H1 (cell line): ENCODE data around the gene P3R3URF. TPM values are rescaled to one million over a fixed set of nuclear protein-coding genes. Genes with fewer than 3 reads are reported as not detected.
A peak's percentile ranks its signal among the peaks of the same experiment; 100 is the strongest.

Source experiments
- CTCF ChIA-PET: fragments of 300-600 bp; sonication (Branson Sonifier 250); formaldehyde crosslinking; loops from one replicate; lab custom pipeline; 2021; ENCODE audit not compliant: partially characterized antibody; lab: Charles Lee
- POLR2A ChIA-PET: fragments of 300-600 bp; sonication (Branson Sonifier 250); formaldehyde crosslinking; loops from one replicate; lab custom pipeline; 2021; ENCODE audit warnings: inconsistent platforms; ENCODE audit not compliant: partially characterized antibody; lab: Charles Lee
- DNase-seq, 2 experiments: peaks; one replicate each; pipeline versions ENCODE4 v3.0.0 to v3.0.0-alpha.2; 2010 to 2022; ENCODE audit warnings: low spot score in 2 of 2, low read depth in 1 of 2, mixed read lengths in 1 of 2
- FAIRE-seq: peaks from 2 replicates; lab custom pipeline; 2011; peaks lifted over from hg19 to GRCh38; lab: Jason Lieb, UNC
- H2AFZ ChIP-seq: 2 replicates; pipeline ENCODE4 v1.8.1; 2012; ENCODE audit warnings: low read length, inconsistent platforms
- H2AK5ac ChIP-seq: 2 replicates; pipeline ENCODE4 v1.6.1; 2013; ENCODE audit warnings: low read depth, low read length
- H2BK120ac ChIP-seq: replicated peaks from 2 replicates; pipeline ENCODE3; 2013; ENCODE audit warnings: low read depth, low read length, inconsistent platforms
- H2BK12ac ChIP-seq: 2 replicates; pipeline ENCODE4 v1.6.1; 2013; ENCODE audit warnings: low read depth, low read length
- H2BK15ac ChIP-seq: 2 replicates; pipeline ENCODE4 v1.6.1; 2013; ENCODE audit warnings: low read length
- H2BK20ac ChIP-seq: 2 replicates; pipeline ENCODE4 v1.6.1; 2013; ENCODE audit warnings: low read length
- H2BK5ac ChIP-seq: 2 replicates; pipeline ENCODE4 v1.6.1; 2013; ENCODE audit warnings: low read depth, low read length
- H3K14ac ChIP-seq: 2 replicates; pipeline ENCODE4 v1.6.1; 2013; ENCODE audit warnings: inconsistent platforms; ENCODE audit not compliant: insufficient read length
- H3K18ac ChIP-seq: 2 replicates; pipeline ENCODE4 v1.6.1; 2013; ENCODE audit warnings: low read length; ENCODE audit errors: extremely low read depth
- H3K23ac ChIP-seq: 2 replicates; pipeline ENCODE4 v1.6.1; 2013; ENCODE audit warnings: inconsistent platforms; ENCODE audit not compliant: insufficient read length
- H3K23me2 ChIP-seq: 2 replicates; pipeline ENCODE4 v1.6.1; 2013; ENCODE audit warnings: low read depth, low read length
- H3K27ac ChIP-seq: 2 replicates; pipeline ENCODE4 v1.6.1; 2011; ENCODE audit warnings: low read depth, low read length, inconsistent platforms
- H3K27me3 ChIP-seq, 4 experiments: replicated peaks in 1 of 4; 1 replicate in 1 of 4; 2 replicates in 3 of 4; pipeline versions ENCODE4 v1.6.1 to v1.8.1; 2011 to 2013; ENCODE audit warnings: low read length in 3 of 4, mild to moderate bottlenecking in 3 of 4, inconsistent platforms in 2 of 4, mixed read lengths in 2 of 4, moderate library complexity in 1 of 4; ENCODE audit not compliant: control insufficient read depth in 3 of 4, insufficient read depth in 3 of 4; ENCODE audit errors: extremely low read depth in 1 of 4
- H3K36me3 ChIP-seq, 4 experiments: 2 replicates each; pipeline versions ENCODE4 v1.6.1 to v1.8.1; 2011 to 2013; ENCODE audit warnings: mild to moderate bottlenecking in 4 of 4, low read length in 3 of 4, moderate library complexity in 2 of 4, control low read depth in 1 of 4, inconsistent platforms in 1 of 4; ENCODE audit not compliant: insufficient read depth in 4 of 4, control insufficient read depth in 2 of 4
- H3K4ac ChIP-seq: replicated peaks from 2 replicates; pipeline ENCODE3; 2013; ENCODE audit warnings: low read length, low read depth, mixed read lengths, inconsistent platforms; ENCODE audit not compliant: insufficient read length
- H3K4me1 ChIP-seq, 4 experiments: replicated peaks in 1 of 4; 1 replicate in 1 of 4; 2 replicates in 3 of 4; pipeline versions ENCODE4 v1.6.1 to v1.8.1; 2011 to 2013; ENCODE audit warnings: low read length in 3 of 4, inconsistent platforms in 2 of 4, mixed read lengths in 1 of 4; ENCODE audit not compliant: insufficient read depth in 4 of 4, control insufficient read depth in 3 of 4
- H3K4me2 ChIP-seq, 2 experiments: 2 replicates each; pipeline versions ENCODE4 v1.6.1 to v1.8.1; 2011 to 2013; ENCODE audit warnings: low read depth in 2 of 2, low read length in 2 of 2, control low read depth in 1 of 2, inconsistent platforms in 1 of 2, mild to moderate bottlenecking in 1 of 2; ENCODE audit not compliant: insufficient read depth in 1 of 2
- H3K4me3 ChIP-seq, 4 experiments: fragments of 200-600, 300-600 bp in 1 of 4; sonication (generic), shearing (Covaris generic), sonication (Bioruptor Twin) in 1 of 4; 2 replicates each; pipeline versions ENCODE4 v1.5.1 to v1.8.1; 2011 to 2016; ENCODE audit warnings: low read length in 4 of 4, low read depth in 3 of 4, control low read depth in 2 of 4, inconsistent platforms in 2 of 4, mild to moderate bottlenecking in 2 of 4, mixed read lengths in 1 of 4, moderate library complexity in 1 of 4; ENCODE audit not compliant: insufficient read depth in 2 of 4; ENCODE audit errors: extremely low read depth in 1 of 4
- H3K56ac ChIP-seq: replicated peaks from 2 replicates; pipeline ENCODE3; 2013; ENCODE audit warnings: low read depth, mild to moderate bottlenecking, mixed read lengths, low read length, inconsistent platforms; ENCODE audit not compliant: insufficient read length
- H3K79me1 ChIP-seq: 2 replicates; pipeline ENCODE4 v1.6.1; 2013; ENCODE audit warnings: low read depth, low read length, control low read depth
- H3K79me2 ChIP-seq, 2 experiments: 2 replicates each; pipeline versions ENCODE4 v1.6.1 to v1.8.1; 2012 to 2013; ENCODE audit warnings: low read length in 2 of 2, mild to moderate bottlenecking in 2 of 2, inconsistent platforms in 1 of 2; ENCODE audit not compliant: insufficient read depth in 2 of 2, control insufficient read depth in 1 of 2
- H3K9ac ChIP-seq, 4 experiments: replicated peaks in 1 of 4; 1 replicate in 1 of 4; 2 replicates in 3 of 4; pipeline versions ENCODE4 v1.6.1 to v1.8.1; 2011 to 2013; ENCODE audit warnings: low read depth in 3 of 4, low read length in 3 of 4, control low read depth in 2 of 4, mild to moderate bottlenecking in 2 of 4, moderate library complexity in 2 of 4, inconsistent platforms in 1 of 4; ENCODE audit errors: extremely low read depth in 1 of 4
- H3K9me3 ChIP-seq, 2 experiments: 2 replicates each; pipeline versions ENCODE4 v1.6.1 to v1.8.1; 2012 to 2013; ENCODE audit warnings: mild to moderate bottlenecking in 2 of 2, moderate library complexity in 2 of 2, control low read depth in 1 of 2, inconsistent platforms in 1 of 2, low read depth in 1 of 2, low read length in 1 of 2, mixed read lengths in 1 of 2; ENCODE audit not compliant: insufficient read depth in 2 of 2
- H4K20me1 ChIP-seq, 2 experiments: replicated peaks in 1 of 2; 2 replicates each; pipeline versions ENCODE3 to v1.8.1; 2011 to 2013; ENCODE audit warnings: inconsistent platforms in 2 of 2, low read length in 2 of 2, mild to moderate bottlenecking in 1 of 2; ENCODE audit not compliant: insufficient read depth in 2 of 2, control insufficient read depth in 1 of 2
- H4K5ac ChIP-seq: 2 replicates; pipeline ENCODE4 v1.6.1; 2013; ENCODE audit warnings: low read length, low read depth, mixed read lengths, inconsistent platforms; ENCODE audit not compliant: insufficient read length
- H4K8ac ChIP-seq: 2 replicates; pipeline ENCODE4 v1.8.0; 2013; ENCODE audit warnings: mild to moderate bottlenecking, moderate library complexity, low read length, inconsistent platforms; ENCODE audit not compliant: insufficient read depth; ENCODE audit errors: extremely low read depth
- H4K91ac ChIP-seq: replicated peaks from 2 replicates; pipeline ENCODE3; 2013; ENCODE audit warnings: low read length, mixed read lengths, inconsistent platforms; ENCODE audit not compliant: insufficient read length
- ATF3 ChIP-seq: IDR thresholded peaks from 2 replicates; pipeline ENCODE4 v1.6.1; 2011; ENCODE audit warnings: low read depth, mild to moderate bottlenecking, low read length; ENCODE audit not compliant: insufficient read depth
- CBX5 ChIP-seq: fragments of 300-800, 300-1000 bp; sonication (generic); IDR thresholded peaks from 2 replicates; pipeline ENCODE4 v1.7.1; 2016; ENCODE audit warnings: antibody characterized with exemption, low read length, low read depth
- CTCF ChIP-seq, 3 experiments: IDR thresholded peaks; 1 replicate in 2 of 3; 2 replicates in 1 of 3; pipeline versions ENCODE4 v1.5.1 to v1.6.1; 2011; ENCODE audit warnings: low read length in 3 of 3, mild to moderate bottlenecking in 3 of 3, inconsistent platforms in 2 of 3, low read depth in 1 of 3, moderate library complexity in 1 of 3; ENCODE audit not compliant: insufficient read depth in 1 of 3; ENCODE audit errors: control extremely low read depth in 1 of 3
- E2F6 ChIP-seq: IDR thresholded peaks from 2 replicates; pipeline ENCODE4 v1.6.1; 2012; ENCODE audit warnings: inconsistent platforms
- MAFK ChIP-seq: IDR thresholded peaks from 2 replicates; pipeline ENCODE4 v1.6.1; 2012; ENCODE audit warnings: low read depth, mild to moderate bottlenecking, improper control_type of control experiment, low read length
- RBBP5 ChIP-seq: IDR thresholded peaks from 2 replicates; pipeline ENCODE4 v1.7.1; 2012; ENCODE audit warnings: low read depth, mild to moderate bottlenecking, inconsistent platforms, low read length, moderate library complexity, borderline replicate concordance
- SP4 ChIP-seq: IDR thresholded peaks from 2 replicates; pipeline ENCODE4 v1.6.1; 2012; ENCODE audit warnings: low read length, inconsistent platforms
- TEAD4 ChIP-seq: IDR thresholded peaks from 2 replicates; pipeline ENCODE4 v1.6.1; 2012; ENCODE audit warnings: low read depth, low read length, inconsistent platforms, mixed read lengths
- WGBS, 2 experiments: shearing (Covaris generic) in 1 of 2; methylation state at CpG; one replicate each; pipeline versions ENCODE4 v1.1.6 to v1.1.7; 2013 to 2015; ENCODE audit warnings: low lambda C conversion rate in 2 of 2, mixed read lengths in 2 of 2, inconsistent platforms in 1 of 2, low coverage in 1 of 2, missing lambda C conversion rate in 1 of 2; ENCODE audit not compliant: insufficient replicate concordance in 2 of 2, insufficient coverage in 1 of 2, insufficient read length in 1 of 2; ENCODE audit errors: extremely low coverage in 1 of 2, missing lambda C conversion rate in 1 of 2; 5-methylcytosine and 5-hydroxymethylcytosine counted together
- polyA plus RNA-seq, 7 experiments: library from polyadenylated mRNA; depleted of rRNA in 3 of 7; stranded (reverse) in 5 of 7; unstranded in 2 of 7; fragments of >200 nt in 5 of 7; fragments of 200-250 nt in 2 of 7; gene quantifications; 1 replicate in 5 of 7; 2 replicates in 1 of 7; 4 replicates in 1 of 7; pipeline versions ENCODE4 v1.2.1 to v1.2.3, GENCODE V29; 2011 to 2013; ENCODE audit warnings: missing spikeins in 2 of 7, mixed read lengths in 2 of 7
- total RNA-seq: library from RNA; stranded (reverse); fragmentation: NEBNext Ultra II Directional; extraction: Animal tissue kit (Norgen Biotek cat#: 25700); gene quantifications from 2 replicates; pipeline ENCODE4 v1.2.1, GENCODE V29; 2021

P3R3URF gene
- total and polyA plus RNA-seq, 2 of the 8 experiments (the other 6 are each of a cell fraction or from before 2014, with no cell fraction given): not detected

- Histone ChIP-seq H2BK12ac (0 out of 2 replicates have a peak overlapping the region, but pooled peaks have one; percentile 50), H3K9me3 (no peaks in the 10 kb centered on the region), H3K14ac (no peak overlapping the region), H4K20me1 (no peaks in the 10 kb centered on the region), H4K8ac (no peak overlapping the region), H3K9ac (no peak overlapping the region), H3K36me3 (no peaks in the 10 kb centered on the region), H3K4me3 (peak overlapping the region in 1 of 4 experiments; percentile 7; a peak in 1 of 8 replicates), H3K79me1 (no peaks in the 10 kb centered on the region), H2BK20ac (0 out of 2 replicates have a peak overlapping the region, but pooled peaks have one; percentile 72), H3K27me3 (no peaks in the 10 kb centered on the region), H2BK15ac (0 out of 2 replicates have a peak overlapping the region, but pooled peaks have one; percentile 29), H2AK5ac (no peak overlapping the region), H3K4me1 (peaks cover 3 to 11% (median 7%) of the 10 kb centered on the region in 4 experiments; a peak in 6 of 7 replicates), H4K91ac (no peak overlapping the region), H3K79me2 (no peaks in the 10 kb centered on the region), H3K23ac (no peak overlapping the region), H2BK5ac (no peak overlapping the region), H3K27ac (no peak overlapping the region), H3K4ac (no peak overlapping the region), H2AFZ (peak overlapping the region; percentile 76; the same call in 1 of the 2 replicates), H2BK120ac (no peak overlapping the region), H3K18ac (peak overlapping the region; percentile 89), H3K4me2 (peak overlapping the region in 1 of 2 experiments; percentile 54; a peak in 2 of 4 replicates), H3K56ac (no peak overlapping the region), H3K23me2 (no peaks in the 10 kb centered on the region), H4K5ac (no peak overlapping the region)
- CTCF ChIA-PET: interaction anchor here (0.6 to 5.4 kb wide), 44 partner anchors 8 to 512 kb away, joined by 3 to 73 read pairs (median 4); partner anchors contain the start of genes LURAP1, POMGNT1 and RAD54L
- WGBS, 2 experiments: 22% methylated on average over 6 of the region's 6 CpGs; no CpG with 5 or more reads in 1 of the 2 experiments
- peak in 1 of 2 experiments; percentile 63 for DNase-seq
- POLR2A ChIA-PET: interaction anchor here (0.7 to 2.2 kb wide), 9 partner anchors 11 to 100 kb away, joined by 3 to 16 read pairs (median 4); partner anchors contain the start of genes LURAP1, PIK3R3 and RAD54L
- FAIRE-seq: peak; percentile 93
- TF ChIP-seq RBBP5: no peak
- no peak for TF ChIP-seq E2F6
- no peak for TF ChIP-seq MAFK
- no peak for TF ChIP-seq SP4
- peak; percentile 72 to 95 (median 76) for TF ChIP-seq CTCF (IDR thresholded peaks at IDR 0.05; ENCODE audit: control extremely low read depth in 1 of 3, insufficient read depth in 1 of 3, low read depth in 1 of 3, low read length in 3 of 3)
- TF ChIP-seq TEAD4: 0 out of 2 replicates have a peak, but pooled peaks have one; percentile 1
- no peak for TF ChIP-seq ATF3
- TF ChIP-seq CBX5: no peak
Measured at GRCh38 chr1:46223472-46223943, 47.2 kb upstream of the P3R3URF start.
